AG10803 (cell line): ENCODE results near the gene ATP6V1C2.

Source experiments
- DNase-seq: peaks from one replicate; pipeline ENCODE4 v3.0.0; 2010; ENCODE audit warnings: low read depth
- H3K4me3 ChIP-seq: 2 replicates; pipeline ENCODE4 v1.5.1; 2011; ENCODE audit warnings: mild to moderate bottlenecking, low read length, control low read depth
- TF ChIP-seq, protein P1 (sequence below): conservative IDR thresholded peaks from 2 replicates; pipeline ENCODE4 v1.5.1; 2011; ENCODE audit warnings: mild to moderate bottlenecking, low read length, control low read depth, inconsistent platforms

Gene ATP6V1C2

DNA sequence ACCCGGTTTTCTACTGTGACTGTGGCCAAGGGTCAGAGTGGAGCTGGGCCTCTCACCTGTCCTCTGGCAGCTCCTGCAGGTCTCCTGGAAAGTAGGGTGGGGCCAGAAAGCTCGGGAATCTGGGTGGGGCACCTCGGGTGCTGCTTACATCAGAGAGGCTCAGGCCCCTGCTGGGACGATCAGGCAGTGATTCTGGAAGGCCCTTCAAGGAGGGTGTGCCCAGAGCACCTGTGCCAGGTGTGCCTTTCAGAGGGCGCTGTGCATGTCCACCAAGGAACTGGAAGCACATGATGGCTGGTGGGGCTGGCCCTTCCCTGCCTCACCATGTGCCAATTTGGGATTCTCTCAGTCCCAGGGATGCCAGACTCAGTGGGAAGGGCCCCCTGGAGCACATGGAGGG lies 44.0 kb downstream of the ATP6V1C2 start:
- DNase-seq = no peak
- H3K4me3 ChIP-seq = no peak overlapping the region
- TF ChIP-seq, protein P1, sequence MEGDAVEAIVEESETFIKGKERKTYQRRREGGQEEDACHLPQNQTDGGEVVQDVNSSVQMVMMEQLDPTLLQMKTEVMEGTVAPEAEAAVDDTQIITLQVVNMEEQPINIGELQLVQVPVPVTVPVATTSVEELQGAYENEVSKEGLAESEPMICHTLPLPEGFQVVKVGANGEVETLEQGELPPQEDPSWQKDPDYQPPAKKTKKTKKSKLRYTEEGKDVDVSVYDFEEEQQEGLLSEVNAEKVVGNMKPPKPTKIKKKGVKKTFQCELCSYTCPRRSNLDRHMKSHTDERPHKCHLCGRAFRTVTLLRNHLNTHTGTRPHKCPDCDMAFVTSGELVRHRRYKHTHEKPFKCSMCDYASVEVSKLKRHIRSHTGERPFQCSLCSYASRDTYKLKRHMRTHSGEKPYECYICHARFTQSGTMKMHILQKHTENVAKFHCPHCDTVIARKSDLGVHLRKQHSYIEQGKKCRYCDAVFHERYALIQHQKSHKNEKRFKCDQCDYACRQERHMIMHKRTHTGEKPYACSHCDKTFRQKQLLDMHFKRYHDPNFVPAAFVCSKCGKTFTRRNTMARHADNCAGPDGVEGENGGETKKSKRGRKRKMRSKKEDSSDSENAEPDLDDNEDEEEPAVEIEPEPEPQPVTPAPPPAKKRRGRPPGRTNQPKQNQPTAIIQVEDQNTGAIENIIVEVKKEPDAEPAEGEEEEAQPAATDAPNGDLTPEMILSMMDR = no peak

DNA sequence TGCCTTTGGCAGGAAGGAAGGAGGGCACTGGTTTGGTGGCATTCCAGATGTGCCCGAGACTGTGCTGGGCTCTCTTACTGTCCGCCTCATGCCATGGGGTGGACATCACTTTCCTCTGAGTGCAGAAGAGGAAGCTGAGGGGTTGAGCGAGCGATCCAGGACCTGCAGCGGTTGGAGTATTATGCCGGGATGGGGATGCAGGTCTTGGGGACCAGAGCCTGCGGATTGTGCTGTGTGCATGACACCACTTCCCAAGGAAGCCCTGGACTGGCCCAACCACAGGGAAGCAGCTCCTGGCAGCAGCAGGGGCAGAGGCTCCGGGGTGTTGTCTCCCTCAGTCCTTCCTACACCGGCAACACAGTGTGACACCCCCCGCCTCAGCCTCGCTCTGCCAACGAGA lies 44.5 kb downstream of the ATP6V1C2 start:
- no peak overlapping the region for H3K4me3 ChIP-seq
- TF ChIP-seq, protein P1 = no peak
- no peak for DNase-seq

DNA sequence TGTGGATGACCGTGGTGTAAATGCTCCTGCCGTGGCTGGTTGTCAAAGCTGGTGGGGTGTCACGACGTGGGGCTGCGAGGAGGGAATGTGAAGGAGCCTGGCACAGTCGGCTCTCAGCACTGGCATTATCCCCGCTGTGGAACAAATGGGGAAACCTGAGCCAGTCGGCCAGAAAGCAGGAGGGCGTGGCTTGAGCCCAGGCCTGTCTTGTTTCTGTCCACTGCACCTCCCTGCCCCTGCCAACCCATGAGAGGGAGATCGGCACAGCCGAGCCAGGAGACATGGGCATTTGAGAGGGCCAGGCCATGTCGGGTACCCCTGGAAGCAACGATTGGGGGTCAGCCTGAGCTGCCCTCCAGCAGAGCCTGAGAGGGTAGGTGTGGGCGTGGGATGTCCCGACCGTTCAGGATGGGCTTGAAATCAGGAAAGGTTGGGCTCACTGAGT lies 46.7 kb downstream of the ATP6V1C2 start:
- TF ChIP-seq, protein P1 = no peak
- H3K4me3 ChIP-seq = no peak overlapping the region
- DNase-seq = no peak

DNA sequence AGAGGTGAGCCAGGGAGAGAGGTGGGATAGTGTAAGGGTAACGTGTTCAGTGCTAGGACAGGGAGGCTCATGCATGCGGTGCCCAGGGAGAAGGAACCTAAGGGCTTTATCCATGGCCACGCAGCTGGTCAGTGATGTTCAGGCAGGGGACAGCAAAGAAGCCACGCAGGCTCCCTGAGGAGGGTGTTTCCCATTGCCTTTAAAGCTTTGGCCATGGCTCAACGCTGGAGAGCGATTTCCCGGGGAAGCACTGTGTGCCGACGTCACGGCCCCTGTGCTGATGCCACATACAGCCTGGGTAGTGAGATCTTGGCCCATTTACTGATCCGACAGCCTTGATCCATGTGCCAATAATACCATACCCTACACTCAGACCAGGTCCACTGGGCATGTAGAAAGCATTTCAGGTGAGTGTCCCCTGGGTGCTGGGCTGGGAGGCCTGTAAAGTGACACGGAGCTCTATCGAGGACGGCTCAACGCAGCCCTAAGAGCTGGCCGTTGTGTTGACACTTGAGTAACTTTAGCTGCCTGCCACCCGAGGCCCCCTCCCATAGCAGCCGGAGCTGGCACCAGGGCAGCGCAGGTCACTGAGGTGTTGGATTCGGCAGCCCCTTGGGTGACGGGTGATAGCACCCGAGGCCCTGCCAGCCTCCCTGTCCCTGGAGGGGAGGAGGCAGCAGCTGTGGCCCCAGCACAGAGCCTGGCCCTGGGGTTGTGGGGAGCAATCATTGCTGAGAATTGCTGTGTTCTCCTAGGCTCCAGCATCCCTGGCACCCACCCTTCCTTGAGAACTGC lies 49.7 kb downstream of the ATP6V1C2 start:
- TF ChIP-seq, protein P1 = no peak
- DNase-seq = no peak
- no peak overlapping the region for H3K4me3 ChIP-seq

DNA sequence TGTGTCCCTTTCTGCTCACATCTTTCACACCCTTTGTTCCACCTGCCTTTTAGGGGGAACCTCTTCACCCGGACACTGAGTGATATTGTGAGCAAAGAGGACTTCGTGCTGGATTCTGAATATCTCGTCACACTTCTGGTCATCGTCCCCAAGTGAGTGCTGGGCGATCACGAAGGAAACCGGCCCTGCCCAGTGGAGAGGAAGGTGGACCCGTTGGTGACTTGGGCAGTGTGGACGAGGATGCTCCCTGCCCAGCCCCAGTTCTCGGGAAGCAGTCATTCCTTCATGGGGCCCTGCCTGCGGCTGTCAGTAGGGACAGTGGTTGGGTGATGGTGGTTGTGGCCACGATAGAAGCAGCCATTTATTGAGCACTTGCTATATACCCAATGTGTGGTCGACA lies 50.4 kb downstream of the ATP6V1C2 start:
- H3K4me3 ChIP-seq = no peak overlapping the region
- DNase-seq = no peak

DNA sequence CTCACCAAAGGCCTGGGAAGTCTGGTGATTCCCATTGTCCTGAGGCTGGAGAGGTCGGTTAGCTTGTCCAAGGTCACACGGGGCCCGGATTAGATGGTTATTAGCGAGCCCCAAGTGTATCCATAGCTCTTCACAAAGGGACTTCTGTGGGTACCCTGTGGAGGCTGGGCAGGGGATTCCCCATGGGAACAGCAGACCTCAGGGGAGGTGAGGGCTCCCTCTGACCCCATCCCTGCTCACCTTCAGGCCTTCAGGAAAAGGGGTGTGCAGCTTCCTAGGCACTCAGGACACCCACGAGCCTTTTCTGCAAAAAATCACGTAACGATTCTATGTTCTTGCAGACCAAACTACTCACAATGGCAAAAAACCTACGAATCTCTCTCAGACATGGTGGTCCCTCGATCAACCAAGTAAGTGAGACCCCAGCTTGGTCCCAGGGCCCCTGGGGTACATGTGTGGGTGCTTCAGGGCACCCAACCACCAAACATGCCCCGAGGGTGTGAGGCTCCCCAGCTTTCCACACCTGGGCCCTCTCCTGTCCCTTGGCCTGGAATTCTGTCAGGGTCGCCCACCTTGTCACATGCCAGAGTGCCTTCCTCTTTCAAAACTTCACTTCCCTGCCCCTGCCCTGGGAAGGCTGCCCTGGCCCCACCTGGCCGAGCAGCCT lies 50.9 kb downstream of the ATP6V1C2 start:
- no peak for DNase-seq
- H3K4me3 ChIP-seq = no peak overlapping the region
- TF ChIP-seq, protein P1 = no peak

More for the DNA sequence above, 50.4 kb downstream of the ATP6V1C2 start:
- TF ChIP-seq, protein P1 = no peak

DNA sequence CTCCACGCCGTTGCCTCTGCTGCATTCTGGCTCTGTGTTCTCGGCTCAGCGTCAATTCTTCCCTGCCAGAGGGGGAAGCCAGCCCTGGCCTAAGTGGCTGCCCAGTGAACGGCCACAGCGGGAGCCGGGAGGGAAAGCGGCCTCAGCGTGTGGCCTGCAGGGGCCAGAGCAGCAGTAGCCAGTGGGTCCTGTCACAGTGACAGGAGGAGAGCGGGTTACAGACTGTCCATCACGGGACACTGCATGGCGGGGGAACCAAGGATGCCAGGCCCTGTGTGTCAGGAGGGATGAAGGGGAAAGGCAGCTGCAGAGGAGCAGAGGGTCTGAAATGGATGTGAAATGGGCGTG lies 51.4 kb downstream of the ATP6V1C2 start:
- H3K4me3 ChIP-seq = no peak overlapping the region
- TF ChIP-seq, protein P1 = no peak
- no peak for DNase-seq
